OCI-LY3 (cell line): Measurements from ENCODE around the gene CREB3.

Experiments used
- EZH2phosphoT487 ChIP-seq: fragments of 200-600 bp; shearing (Covaris generic); IDR thresholded peaks from 2 replicates; pipeline ENCODE4 v1.6.1; 2018; ENCODE audit warnings: antibody characterized with exemption, mixed run types, low read depth
- TF ChIP-seq, protein P1 (sequence below): fragments of 200-600, 300-600 bp; sonication (generic); IDR thresholded peaks from 2 replicates; pipeline ENCODE4 v1.5.1; 2014; ENCODE audit warnings: antibody characterized with exemption, low read length, low read depth

DNA sequence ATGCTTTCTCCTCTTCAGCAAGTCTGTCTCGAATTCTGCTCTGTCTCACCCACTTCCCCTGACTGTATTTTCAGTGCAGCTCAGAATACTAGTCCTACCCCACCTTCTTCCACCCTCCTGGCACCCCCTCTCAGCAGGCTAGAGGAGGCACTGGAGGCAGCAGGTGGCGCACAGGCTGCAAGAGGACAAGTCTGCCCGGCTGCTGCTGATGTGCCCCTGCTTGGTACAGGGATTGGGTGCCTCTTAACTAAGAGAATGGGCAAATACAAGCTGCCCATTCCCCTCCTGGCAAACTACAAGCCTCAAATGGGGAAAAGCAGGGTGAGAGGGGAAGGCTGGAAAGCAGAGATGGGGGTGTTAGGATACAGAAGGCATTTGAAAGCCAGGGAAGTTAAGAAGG is 5.5 kb upstream of the CREB3 start:
- TF ChIP-seq, protein P1, sequence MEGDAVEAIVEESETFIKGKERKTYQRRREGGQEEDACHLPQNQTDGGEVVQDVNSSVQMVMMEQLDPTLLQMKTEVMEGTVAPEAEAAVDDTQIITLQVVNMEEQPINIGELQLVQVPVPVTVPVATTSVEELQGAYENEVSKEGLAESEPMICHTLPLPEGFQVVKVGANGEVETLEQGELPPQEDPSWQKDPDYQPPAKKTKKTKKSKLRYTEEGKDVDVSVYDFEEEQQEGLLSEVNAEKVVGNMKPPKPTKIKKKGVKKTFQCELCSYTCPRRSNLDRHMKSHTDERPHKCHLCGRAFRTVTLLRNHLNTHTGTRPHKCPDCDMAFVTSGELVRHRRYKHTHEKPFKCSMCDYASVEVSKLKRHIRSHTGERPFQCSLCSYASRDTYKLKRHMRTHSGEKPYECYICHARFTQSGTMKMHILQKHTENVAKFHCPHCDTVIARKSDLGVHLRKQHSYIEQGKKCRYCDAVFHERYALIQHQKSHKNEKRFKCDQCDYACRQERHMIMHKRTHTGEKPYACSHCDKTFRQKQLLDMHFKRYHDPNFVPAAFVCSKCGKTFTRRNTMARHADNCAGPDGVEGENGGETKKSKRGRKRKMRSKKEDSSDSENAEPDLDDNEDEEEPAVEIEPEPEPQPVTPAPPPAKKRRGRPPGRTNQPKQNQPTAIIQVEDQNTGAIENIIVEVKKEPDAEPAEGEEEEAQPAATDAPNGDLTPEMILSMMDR: no peak
- TF ChIP-seq EZH2phosphoT487: no peak
